NCI-H2081 (cell line): Measurements from ENCODE around the gene EED.
"Not testable (repeated sequence)": the region's sequence is repeated elsewhere in the genome, so short reads cannot be mapped to it uniquely, and the experiment has no call there.

Experiments used
- DNase-seq, 2 experiments: peaks; one replicate each; lab custom pipeline; 2025; lab: John Stamatoyannopoulos, UW

The EED gene

GRCh38 chr11:86249307-86250098 lies 5.0 kb downstream of the EED start:
- no peak for DNase-seq

- DNase-seq, result no peak
Observed at GRCh38 chr11:86251345-86251744, 6.8 kb downstream of the EED start.

DNA sequence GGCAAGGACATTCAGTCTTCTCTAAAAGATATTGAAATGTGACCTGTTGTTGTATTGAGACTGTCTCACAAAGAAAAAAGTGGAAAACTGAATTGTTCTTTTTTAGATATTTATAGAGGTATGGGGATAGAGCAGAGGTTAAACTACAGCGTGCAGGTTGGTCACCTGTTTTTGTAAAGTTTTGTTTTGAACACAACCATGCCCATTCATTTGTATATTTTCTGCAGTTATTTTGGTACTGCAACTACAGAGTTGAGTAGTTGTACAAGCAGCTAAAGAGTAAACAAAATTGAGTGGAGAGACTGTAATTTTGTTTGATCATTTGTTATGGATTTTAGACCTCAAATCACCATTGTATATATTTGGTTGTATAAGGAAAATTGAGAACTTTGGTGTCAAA lies 11.3 kb downstream of the EED start:
- DNase-seq, result no peak

DNA sequence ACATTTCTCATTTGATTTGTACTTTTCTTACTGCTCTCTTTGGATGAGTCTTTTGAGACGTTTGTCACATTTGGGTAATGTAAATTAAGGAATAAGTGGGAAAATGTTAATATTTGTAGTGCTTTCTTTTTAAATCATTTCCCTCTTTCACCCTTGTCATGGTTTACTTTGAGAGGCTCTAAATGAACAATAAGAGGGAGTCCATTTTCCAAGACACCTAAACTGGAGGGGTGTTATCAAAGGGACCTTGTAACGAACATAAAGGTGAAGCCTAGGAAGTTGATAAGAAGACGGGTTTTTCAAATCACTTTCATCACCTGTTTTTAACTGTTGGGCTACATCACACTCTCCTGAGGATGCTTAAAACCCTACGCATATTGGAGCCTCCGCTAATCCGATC lies 12.1 kb downstream of the EED start:
- DNase-seq, result no peak

DNA sequence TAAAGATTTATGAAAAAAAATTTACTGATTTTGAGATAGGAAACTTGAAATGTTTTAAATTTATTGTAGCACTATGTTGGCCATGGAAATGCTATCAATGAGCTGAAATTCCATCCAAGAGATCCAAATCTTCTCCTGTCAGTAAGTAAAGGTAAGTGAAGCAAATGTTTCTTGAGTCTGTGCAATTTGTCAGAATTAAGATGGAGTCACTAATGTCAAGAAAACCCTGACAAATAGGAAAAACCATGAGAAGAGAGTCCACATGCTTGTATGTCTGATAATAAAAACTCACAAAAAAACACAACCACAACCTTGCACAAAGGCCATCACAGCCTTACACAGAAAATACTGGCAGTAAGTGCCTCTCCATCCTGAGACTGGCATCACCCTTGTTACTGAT lies 12.9 kb downstream of the EED start:
- DNase-seq, result no peak

GRCh38 chr11:86259730-86260129 lies 15.2 kb downstream of the EED start:
- DNase-seq, result no peak

DNA sequence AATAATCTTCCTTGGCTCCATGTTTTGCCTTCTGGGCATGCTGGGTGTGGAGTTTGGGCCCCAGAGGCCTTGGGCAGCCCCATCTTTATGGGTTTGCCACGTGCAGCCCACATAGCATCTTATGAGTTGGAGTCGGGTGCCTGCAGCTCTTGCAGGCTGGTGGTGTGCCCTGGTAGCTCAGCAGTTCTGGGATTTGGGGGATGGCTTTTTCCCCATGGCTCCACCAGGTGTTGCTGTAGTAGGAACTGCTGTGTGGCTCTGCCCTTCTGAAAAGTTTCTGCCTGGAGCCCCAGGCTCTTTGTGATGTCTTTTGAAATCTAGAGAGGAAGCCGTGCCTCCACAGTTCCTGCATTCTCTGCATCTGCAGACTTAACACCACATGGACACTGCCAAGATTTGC lies 16.8 kb downstream of the EED start:
- DNase-seq, result no peak

DNA sequence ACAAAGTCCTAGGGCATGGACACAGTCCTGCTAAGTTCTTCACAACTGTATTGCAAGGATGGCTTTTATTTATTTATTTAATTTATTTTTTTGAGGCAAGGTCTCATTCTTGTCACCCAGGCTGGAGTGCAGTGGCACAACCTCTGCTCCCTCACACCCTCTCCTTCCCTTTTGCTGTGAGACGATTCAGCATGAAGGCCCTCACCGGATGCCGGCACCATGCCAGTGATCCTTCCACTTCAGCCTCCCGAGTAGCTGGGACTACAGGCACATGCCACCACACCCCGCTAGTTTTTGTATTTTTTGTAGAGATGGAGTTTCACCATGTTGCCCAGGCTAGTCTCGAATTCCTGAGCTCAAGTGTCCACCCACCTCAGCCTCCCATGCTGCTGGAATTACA lies 17.8 kb downstream of the EED start:
- no peak for DNase-seq

DNA sequence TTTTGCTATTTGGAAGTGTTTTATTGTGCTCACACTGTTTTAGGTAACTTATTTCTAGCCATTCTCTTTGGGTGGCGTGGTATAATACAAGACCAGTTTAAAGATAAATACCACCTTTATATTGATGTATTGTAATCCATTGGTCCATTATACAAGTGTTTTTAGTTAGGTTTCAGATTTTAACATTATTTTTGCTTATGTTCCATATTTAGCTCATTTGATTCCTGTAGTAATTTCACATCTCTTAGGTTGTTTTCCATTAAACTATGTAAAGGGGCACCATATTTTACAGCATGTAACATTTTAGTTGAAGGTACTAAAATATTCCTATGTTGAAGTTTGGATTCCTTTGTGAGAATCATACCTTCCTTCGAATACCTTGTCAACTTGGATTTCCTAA lies 20.1 kb downstream of the EED start:
- DNase-seq, result no peak

DNA sequence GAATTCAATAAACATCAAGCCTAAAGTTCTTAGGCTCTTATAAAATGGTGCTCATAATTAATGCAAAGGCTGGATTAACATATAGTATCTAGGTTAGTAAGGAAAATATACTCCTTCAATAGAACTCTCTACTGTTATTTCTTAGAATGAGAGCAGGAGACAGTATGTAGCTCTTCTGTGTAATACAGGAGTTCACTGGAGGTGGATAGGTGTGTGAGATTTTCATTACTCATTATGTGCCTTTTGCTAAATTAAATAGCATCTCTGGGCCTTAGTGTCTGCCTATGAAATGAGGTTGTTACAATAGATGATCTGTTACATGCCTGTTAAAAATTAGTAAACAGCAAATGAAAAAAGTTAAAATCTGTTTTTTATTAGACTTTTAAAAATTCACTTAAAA lies 20.6 kb downstream of the EED start:
- DNase-seq, result no peak

- no peak for DNase-seq
Observed at GRCh38 chr11:86269645-86270044, 25.1 kb downstream of the EED start.

DNA sequence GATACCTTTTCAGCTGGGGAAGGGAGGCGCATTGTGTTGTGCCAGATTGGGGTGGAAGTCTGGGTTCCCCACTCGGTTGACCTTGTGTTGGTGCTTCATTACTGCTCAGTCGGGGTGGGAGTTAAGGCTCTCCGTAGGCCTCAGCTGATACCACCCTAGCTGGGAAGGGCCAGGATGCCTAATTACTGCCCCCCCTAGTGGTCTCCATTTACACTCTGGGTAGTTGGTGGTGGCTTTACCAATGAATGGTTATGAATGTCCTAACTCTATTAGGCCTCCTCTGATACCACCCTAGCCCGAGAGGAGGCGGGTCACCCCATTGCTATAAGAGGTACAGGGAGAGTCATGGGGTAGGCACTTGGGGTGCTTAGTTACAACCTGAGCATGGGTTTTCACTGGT lies 29.9 kb downstream of the EED start:
- DNase-seq, result no peak

- no peak for DNase-seq
Observed at GRCh38 chr11:86274999-86275398, 30.4 kb downstream of the EED start.

DNA sequence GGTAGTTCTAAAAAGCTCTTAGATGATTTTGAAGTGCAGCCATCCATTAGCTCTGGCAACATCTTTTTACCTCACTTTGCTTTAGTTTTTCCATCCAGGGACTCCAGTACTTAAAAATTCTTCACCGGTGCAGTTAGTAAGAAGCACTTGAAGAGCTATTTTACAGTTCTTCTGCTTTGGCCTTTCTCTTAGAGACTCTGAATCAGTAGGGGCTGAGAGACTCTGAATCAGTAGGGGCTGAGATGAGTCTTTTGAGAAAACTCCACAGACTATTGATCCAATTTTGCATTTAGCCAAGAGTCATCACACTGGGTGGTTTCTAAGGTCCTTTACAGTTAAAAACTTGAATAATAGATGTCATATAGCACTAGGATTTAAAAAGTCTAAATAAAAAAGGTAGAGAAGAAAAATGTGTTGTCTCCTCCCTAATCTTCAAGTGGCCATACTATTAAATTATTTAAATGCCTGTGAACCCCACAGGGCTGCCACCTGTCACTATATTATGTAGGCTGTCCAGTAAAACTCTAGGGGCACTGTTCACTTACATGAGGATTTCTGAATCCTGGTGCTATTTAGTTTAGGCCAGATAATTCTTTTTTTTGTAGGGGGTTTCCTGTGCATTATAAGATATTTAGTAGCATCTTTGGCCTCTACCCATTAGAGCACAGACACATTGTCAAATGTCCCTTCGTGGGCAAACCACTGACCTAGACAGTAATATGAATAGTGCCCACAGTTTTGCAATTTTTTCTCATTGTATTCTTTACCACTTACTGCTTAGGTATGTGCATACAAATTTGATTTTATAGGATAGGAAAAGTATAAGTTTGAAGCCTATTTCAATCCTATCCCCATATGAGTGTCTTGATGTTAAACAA lies 31.2 kb downstream of the EED start:
- no peak for DNase-seq

DNA sequence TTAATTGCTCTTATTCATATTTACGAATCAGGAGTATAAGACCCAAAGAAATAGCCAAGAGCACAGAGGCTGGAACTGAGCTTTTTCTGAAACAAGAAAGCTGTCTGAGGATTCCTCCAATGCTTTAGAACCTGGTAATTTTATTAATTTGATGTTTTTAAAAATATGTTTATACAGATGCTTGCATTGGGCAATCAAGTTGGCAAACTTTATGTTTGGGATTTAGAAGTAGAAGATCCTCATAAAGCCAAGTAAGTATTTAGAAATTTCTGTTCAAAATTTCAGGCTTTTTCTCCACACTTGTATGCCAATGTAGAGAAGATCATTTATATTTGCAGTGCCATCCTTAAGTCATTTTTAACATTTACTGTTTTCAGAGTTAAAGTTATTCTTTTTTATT lies 33.2 kb downstream of the EED start:
- no peak for DNase-seq

- DNase-seq, result no peak
Observed at GRCh38 chr11:86278226-86278625, 33.7 kb downstream of the EED start.

GRCh38 chr11:86279747-86280146 lies 35.2 kb downstream of the EED start:
- no peak for DNase-seq

DNA sequence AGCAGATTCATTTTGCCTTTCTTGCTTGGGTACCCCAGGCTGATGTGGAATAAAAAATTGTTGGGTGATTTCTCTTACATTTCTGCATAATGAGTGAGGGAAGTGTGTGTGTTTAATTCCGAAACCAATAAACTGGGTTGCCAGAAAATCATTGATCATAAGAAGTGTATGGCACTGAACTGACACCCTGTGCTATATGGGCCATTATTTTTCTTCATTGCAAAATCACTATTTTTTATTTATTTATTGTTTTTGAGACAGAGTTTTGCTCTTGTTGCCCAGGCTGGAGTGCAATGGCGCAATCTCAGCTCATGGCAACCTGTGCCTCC lies 42.9 kb downstream of the EED start:
- DNase-seq, result no peak

DNA sequence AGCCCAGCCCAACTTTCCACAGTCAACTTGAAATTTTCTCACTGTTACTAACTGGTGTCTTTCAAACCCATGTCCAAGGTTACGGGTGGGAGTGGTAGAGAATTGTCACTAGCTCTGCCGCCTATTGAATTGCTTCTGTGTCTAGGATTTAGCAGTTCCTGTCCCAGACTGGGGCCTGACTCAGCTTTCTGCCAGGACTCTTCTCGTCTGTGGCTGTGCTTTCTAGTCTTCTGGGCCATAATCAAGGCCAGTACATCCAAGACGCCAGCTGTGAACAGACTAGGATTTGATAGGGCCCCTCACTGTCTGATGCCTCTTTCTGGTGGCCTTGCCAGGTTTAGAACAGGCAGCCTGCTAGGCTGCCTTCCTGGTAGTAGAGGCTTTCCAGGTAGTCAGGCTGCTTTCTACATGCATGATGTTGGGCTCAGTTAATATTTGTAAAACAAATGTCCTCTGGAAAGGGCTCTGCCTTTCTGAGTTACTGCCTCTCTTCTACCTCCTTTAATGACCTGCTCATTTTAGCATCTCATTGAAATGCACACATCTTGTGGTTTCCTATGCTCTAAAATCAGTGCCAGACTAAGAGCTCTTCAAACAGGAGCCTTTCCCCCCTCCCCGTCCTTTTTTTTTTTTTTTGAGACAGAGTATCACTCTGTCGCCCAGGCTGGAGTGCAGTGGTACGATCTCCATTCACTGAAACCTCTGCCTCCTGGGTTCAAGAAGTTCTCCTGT lies 44.4 kb downstream of the EED start:
- DNase-seq, result no peak

GRCh38 chr11:86289508-86290280 lies 45.1 kb downstream of the EED start:
- not testable (repeated sequence) for DNase-seq

GRCh38 chr11:86291466-86292262 lies 47.1 kb downstream of the EED start:
- peak; percentile 52 to 56 for DNase-seq
